Measurements from ENCODE around the gene SPATA24. TPM values are rescaled to one million over a fixed set of nuclear protein-coding genes. Genes with fewer than 3 reads are reported as not detected.

Gene SPATA24
- total and polyA plus RNA-seq, 2 of the 8 experiments (the other 6 are each of a cell fraction or from before 2014, with no cell fraction given) = 5.8 to 9.4 TPM

DNA sequence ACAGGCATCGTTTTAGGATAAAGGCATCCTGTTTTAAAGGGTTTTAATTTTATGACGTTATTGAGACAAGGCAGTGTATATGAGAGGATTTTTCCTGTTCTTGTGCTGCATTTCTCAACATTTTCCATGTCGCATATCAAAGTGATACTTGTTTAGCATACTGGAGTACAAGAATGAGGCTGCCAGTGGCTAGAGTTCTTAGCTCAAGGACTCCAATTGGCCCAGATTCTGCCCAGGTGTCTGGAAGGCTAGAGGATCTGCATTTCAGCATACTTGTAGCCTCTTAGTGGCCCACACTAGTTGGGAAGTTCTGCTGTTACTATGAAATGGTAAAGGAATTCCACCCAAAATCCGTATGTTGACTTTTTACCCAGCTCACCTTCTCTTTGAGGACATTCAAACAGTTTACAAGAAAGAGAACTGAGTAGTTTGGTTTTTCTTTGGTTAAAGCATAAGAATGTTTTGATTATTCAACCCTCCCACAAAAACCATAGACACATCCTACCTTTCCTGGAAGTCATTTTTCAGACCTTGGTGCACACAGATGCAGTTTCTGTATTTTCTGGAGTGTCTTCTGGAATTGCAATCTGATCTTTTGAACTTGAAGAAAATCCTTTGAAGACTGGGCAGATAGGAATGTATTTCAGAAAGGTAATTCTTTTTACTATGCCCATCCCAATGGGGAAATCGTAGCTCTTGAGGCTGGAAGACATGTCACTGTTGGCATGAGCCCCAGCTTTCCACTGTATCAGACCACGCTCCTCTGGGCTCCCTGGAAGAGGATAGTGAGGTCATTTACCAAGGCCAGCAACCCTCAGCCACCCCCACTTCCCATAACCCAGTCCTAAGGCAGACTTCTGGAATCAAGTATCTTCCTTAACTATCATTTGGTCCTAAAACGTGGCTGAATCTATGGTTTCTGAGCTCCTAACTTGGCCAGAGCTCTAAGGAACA, 32.1 kb downstream of the SPATA24 start:
- Histone ChIP-seq H2BK120ac (replicated peaks; ENCODE audit: low read depth, low read length) (no peak overlapping the region), H3K4me2 (ENCODE audit: insufficient read depth in 1 of 2, low read depth in 2 of 2, low read length in 2 of 2) (no peak overlapping the region), H3K36me3 (ENCODE audit: control insufficient read depth in 2 of 4, insufficient read depth in 4 of 4, low read length in 3 of 4) (peaks cover 2 to 44% (median 23%) of the 10 kb centered on the region in 4 experiments; a peak in 7 of 8 replicates), H2BK15ac (ENCODE audit: low read length) (no peak overlapping the region), H2BK12ac (ENCODE audit: low read depth, low read length) (no peak overlapping the region), H4K8ac (ENCODE audit: extremely low read depth, insufficient read depth, low read length) (no peak overlapping the region), H4K5ac (ENCODE audit: insufficient read length, low read depth, low read length) (no peak overlapping the region), H3K27ac (ENCODE audit: low read depth, low read length) (no peak overlapping the region), H2AFZ (ENCODE audit: low read length) (no peak overlapping the region), H3K4me3 (ENCODE audit: extremely low read depth in 1 of 4, insufficient read depth in 2 of 4, low read depth in 3 of 4, low read length in 4 of 4) (no peak overlapping the region), H2BK20ac (ENCODE audit: low read length) (no peak overlapping the region), H3K4me1 (replicated peaks in 1 of 4; ENCODE audit: control insufficient read depth in 3 of 4, insufficient read depth in 4 of 4, low read length in 3 of 4) (no peaks in the 10 kb centered on the region), H3K56ac (replicated peaks; ENCODE audit: insufficient read length, low read depth, low read length) (no peak overlapping the region), H3K27me3 (replicated peaks in 1 of 4; ENCODE audit: control insufficient read depth in 3 of 4, extremely low read depth in 1 of 4, insufficient read depth in 3 of 4, low read length in 3 of 4) (no peaks in the 10 kb centered on the region), H2AK5ac (ENCODE audit: low read depth, low read length) (no peak overlapping the region), H3K14ac (ENCODE audit: insufficient read length) (no peak overlapping the region), H3K9ac (replicated peaks in 1 of 4; ENCODE audit: extremely low read depth in 1 of 4, low read depth in 3 of 4, low read length in 3 of 4) (no peak overlapping the region), H3K23ac (ENCODE audit: insufficient read length) (no peak overlapping the region), H3K4ac (replicated peaks; ENCODE audit: insufficient read length, low read depth, low read length) (no peak overlapping the region), H3K79me1 (ENCODE audit: low read depth, low read length) (peaks cover 2% of the 10 kb centered on the region; the same call in 1 of the 2 replicates), H3K18ac (ENCODE audit: extremely low read depth, low read length) (no peak overlapping the region), H3K79me2 (ENCODE audit: control insufficient read depth in 1 of 2, insufficient read depth in 2 of 2, low read length in 2 of 2) (no peaks in the 10 kb centered on the region), H4K91ac (replicated peaks; ENCODE audit: insufficient read length, low read length) (no peak overlapping the region), H2BK5ac (ENCODE audit: low read depth, low read length) (no peak overlapping the region), H3K23me2 (ENCODE audit: low read depth, low read length) (no peaks in the 10 kb centered on the region), H4K20me1 (replicated peaks in 1 of 2; ENCODE audit: control insufficient read depth in 1 of 2, insufficient read depth in 2 of 2, low read length in 2 of 2) (peaks cover 0 to 3% of the 10 kb centered on the region in 2 experiments), H3K9me3 (ENCODE audit: insufficient read depth in 2 of 2, low read depth in 1 of 2, low read length in 1 of 2) (no peaks in the 10 kb centered on the region)
- ChIA-PET POLR2A (ENCODE audit: partially characterized antibody) (interaction anchor here (0.6 to 3.9 kb wide), 6 partner anchors 9 to 197 kb away, joined by 3 to 16 read pairs (median 4); partner anchors contain the start of genes MATR3 and MZB1), CTCF (ENCODE audit: partially characterized antibody) (interaction anchor here (0.6 to 1.6 kb wide), 8 partner anchors 15 to 301 kb away, joined by 3 to 4 read pairs (median 3); no protein-coding TSS in a partner anchor)
- DNase-seq (ENCODE audit: low read depth in 1 of 2, low spot score in 2 of 2) (no peak), FAIRE-seq (no peak)
- no peak for TF ChIP-seq ZNF274 (IDR thresholded peaks at IDR 0.05; ENCODE audit: borderline replicate concordance, extremely low read depth, low read length)
- no peak for TF ChIP-seq RNF2 (IDR thresholded peaks at IDR 0.05; ENCODE audit: borderline replicate concordance, low read depth, low read length, missing control alignments, poor library complexity, severe bottlenecking)
- no peak for TF ChIP-seq RXRA (IDR thresholded peaks at IDR 0.05; ENCODE audit: insufficient read depth, low read depth, low read length)
- no peak for TF ChIP-seq FOSL1 (IDR thresholded peaks at IDR 0.05; ENCODE audit: insufficient read depth, low read depth, low read length)
- no peak for TF ChIP-seq CBX8 (IDR thresholded peaks at IDR 0.05; ENCODE audit: borderline replicate concordance, low read depth, low read length)
- TF ChIP-seq JUND (IDR thresholded peaks at IDR 0.05; ENCODE audit: low read length) = no peak
- 88% methylated on average over 7 of the region's 7 CpGs; no CpG with 5 or more reads in 1 of the 2 experiments for whole genome bisulfite sequencing, 2 experiments (ENCODE audit: extremely low coverage in 1 of 2, insufficient coverage in 1 of 2, insufficient read length in 1 of 2, insufficient replicate concordance in 2 of 2, low coverage in 1 of 2, low lambda C conversion rate in 2 of 2, missing lambda C conversion rate in 1 of 2)

All from H1 (cell line).